RWPE2 (cell line): ENCODE results near the gene STX12.

ENCODE experiments used
- ATAC-seq: fragments of 200-7000 bp; cut with Tn5 transposase; 3 replicates; pipeline ENCODE4 v1.9.1; 2021; ENCODE audit warnings: low read depth
- DNase-seq: peaks from one replicate; pipeline ENCODE4 v3.0.0-alpha.2; 2020; ENCODE audit warnings: low spot score
- H3K27ac ChIP-seq: fragments of 450-650 bp; 2 replicates; pipeline ENCODE4 v1.5.1; 2017; ENCODE audit warnings: mild to moderate bottlenecking; ENCODE audit not compliant: poor library complexity, severe bottlenecking
- H3K27me3 ChIP-seq: fragments of 250-450 bp; sonication (Bioruptor Pico); 2 replicates; pipeline ENCODE4 v1.5.1; 2021; ENCODE audit warnings: mild to moderate bottlenecking, moderate library complexity; ENCODE audit not compliant: insufficient read depth, poor library complexity, severe bottlenecking
- H3K36me3 ChIP-seq: fragments of 250-450 bp; sonication (Bioruptor Pico); 2 replicates; pipeline ENCODE4 v1.5.1; 2020; ENCODE audit warnings: low read depth, mild to moderate bottlenecking, moderate library complexity
- H3K4me1 ChIP-seq: fragments of 250-450 bp; sonication (Bioruptor Pico); 2 replicates; pipeline ENCODE4 v1.5.1; 2021; ENCODE audit warnings: mild to moderate bottlenecking, moderate library complexity; ENCODE audit not compliant: insufficient read depth, poor library complexity, severe bottlenecking
- H3K4me3 ChIP-seq: fragments of 250-450 bp; sonication (Bioruptor Pico); 2 replicates; pipeline ENCODE4 v1.5.1; 2021; ENCODE audit warnings: mild to moderate bottlenecking, moderate library complexity; ENCODE audit not compliant: severe bottlenecking
- H3K9me3 ChIP-seq: fragments of 250-450 bp; sonication (Bioruptor Pico); 2 replicates; pipeline ENCODE4 v1.5.1; 2021; ENCODE audit warnings: mild to moderate bottlenecking, moderate library complexity; ENCODE audit not compliant: severe bottlenecking
- TF ChIP-seq, protein P1 (sequence below): fragments of 450-650 bp; IDR thresholded peaks from one replicate; pipeline ENCODE4 v1.5.1; 2017; ENCODE audit warnings: mild to moderate bottlenecking, moderate library complexity; ENCODE audit not compliant: poor library complexity, severe bottlenecking

The STX12 gene

DNA sequence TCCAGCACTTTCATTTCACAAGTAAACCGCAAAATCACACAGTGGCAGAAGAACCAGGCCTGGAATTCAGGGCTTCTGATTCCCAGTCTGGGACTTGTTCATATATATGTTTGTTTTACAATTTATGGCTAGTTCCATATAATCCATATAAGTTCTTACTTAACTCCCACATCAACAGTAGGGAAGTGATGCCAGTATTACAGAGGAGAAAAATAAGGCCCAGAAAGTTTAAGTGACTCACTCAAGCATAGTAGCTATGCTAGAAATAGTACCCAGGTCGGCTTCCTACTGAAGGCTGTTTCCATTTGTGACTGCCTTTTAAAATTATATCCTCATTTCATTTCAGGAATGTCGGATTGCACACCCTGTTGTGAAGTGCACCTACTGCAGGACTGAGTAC is 45.9 kb upstream of the STX12 start:
- no peak for DNase-seq
- H3K36me3 ChIP-seq: peaks cover 21% of the 10 kb centered on the region
- peak overlapping the region; percentile 83 for H3K4me3 ChIP-seq
- TF ChIP-seq, protein P1, sequence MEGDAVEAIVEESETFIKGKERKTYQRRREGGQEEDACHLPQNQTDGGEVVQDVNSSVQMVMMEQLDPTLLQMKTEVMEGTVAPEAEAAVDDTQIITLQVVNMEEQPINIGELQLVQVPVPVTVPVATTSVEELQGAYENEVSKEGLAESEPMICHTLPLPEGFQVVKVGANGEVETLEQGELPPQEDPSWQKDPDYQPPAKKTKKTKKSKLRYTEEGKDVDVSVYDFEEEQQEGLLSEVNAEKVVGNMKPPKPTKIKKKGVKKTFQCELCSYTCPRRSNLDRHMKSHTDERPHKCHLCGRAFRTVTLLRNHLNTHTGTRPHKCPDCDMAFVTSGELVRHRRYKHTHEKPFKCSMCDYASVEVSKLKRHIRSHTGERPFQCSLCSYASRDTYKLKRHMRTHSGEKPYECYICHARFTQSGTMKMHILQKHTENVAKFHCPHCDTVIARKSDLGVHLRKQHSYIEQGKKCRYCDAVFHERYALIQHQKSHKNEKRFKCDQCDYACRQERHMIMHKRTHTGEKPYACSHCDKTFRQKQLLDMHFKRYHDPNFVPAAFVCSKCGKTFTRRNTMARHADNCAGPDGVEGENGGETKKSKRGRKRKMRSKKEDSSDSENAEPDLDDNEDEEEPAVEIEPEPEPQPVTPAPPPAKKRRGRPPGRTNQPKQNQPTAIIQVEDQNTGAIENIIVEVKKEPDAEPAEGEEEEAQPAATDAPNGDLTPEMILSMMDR: no peak
- no peaks in the 10 kb centered on the region for H3K27me3 ChIP-seq
- H3K27ac ChIP-seq: peak overlapping the region; percentile 30
- no peak for ATAC-seq
- H3K9me3 ChIP-seq: no peaks in the 10 kb centered on the region
- H3K4me1 ChIP-seq: peaks cover 8% of the 10 kb centered on the region

DNA sequence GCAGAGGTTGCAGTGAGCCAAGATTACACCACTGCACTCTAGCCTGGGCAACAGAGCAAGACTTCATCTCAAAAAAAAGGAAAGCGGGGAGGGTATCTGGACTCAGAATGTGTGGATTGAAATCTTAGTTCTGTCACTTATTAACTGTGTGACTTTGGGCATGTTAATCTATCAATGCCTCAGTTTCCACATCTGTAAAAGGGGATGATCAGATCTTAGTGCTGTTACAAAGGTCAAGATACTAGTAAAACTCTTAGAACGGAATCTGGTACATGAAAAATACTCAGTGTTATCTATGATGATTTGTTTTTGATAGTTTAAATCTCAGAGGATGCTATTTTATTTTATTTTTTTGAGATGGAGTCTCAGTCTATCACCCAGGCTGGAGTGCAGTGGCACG is 36.8 kb upstream of the STX12 start:
- Histone ChIP-seq H3K36me3 (peaks cover 52% of the 10 kb centered on the region), H3K27ac (no peak overlapping the region), H3K27me3 (no peaks in the 10 kb centered on the region), H3K9me3 (no peaks in the 10 kb centered on the region), H3K4me3 (no peak overlapping the region), H3K4me1 (no peaks in the 10 kb centered on the region)
- TF ChIP-seq, protein P1: no peak
- no peak for DNase-seq
- no peak for ATAC-seq

DNA sequence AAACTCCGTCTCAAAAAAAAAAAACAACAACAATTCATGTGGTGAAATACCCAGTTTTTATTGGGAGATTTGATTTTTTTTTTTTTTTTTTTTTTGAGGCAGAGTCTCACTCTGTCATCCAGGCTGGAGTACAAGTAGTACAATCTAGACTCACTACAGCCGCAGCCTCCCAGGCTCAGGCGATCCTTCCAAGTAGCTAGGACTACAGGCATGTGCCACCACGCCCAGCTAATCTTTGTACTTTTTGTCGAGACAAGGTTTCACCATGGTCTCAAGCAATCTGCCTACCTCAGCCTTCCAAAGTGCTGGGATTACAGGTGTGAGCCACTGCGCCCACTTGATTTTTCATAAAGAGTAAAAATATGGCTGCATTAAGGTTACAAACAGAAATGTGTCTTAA is 31.9 kb upstream of the STX12 start:
- H3K36me3 ChIP-seq: peaks cover 26% of the 10 kb centered on the region
- H3K4me3 ChIP-seq: no peak overlapping the region
- no peaks in the 10 kb centered on the region for H3K9me3 ChIP-seq
- no peak for ATAC-seq
- H3K27me3 ChIP-seq: no peaks in the 10 kb centered on the region
- no peak overlapping the region for H3K27ac ChIP-seq
- no peaks in the 10 kb centered on the region for H3K4me1 ChIP-seq
- TF ChIP-seq, protein P1: no peak
- no peak for DNase-seq

GRCh38 chr1:27744556-27744955 is 28.5 kb upstream of the STX12 start:
- no peak overlapping the region for H3K27ac ChIP-seq
- no peak for DNase-seq
- ATAC-seq: no peak
- TF ChIP-seq, protein P1: no peak
- H3K9me3 ChIP-seq: no peaks in the 10 kb centered on the region
- no peaks in the 10 kb centered on the region for H3K27me3 ChIP-seq
- no peak overlapping the region for H3K4me3 ChIP-seq
- H3K4me1 ChIP-seq: no peaks in the 10 kb centered on the region
- H3K36me3 ChIP-seq: peaks cover 21% of the 10 kb centered on the region

- Histone ChIP-seq H3K9me3 (no peaks in the 10 kb centered on the region), H3K27me3 (no peaks in the 10 kb centered on the region), H3K36me3 (peaks cover 23% of the 10 kb centered on the region), H3K27ac (no peak overlapping the region), H3K4me1 (no peaks in the 10 kb centered on the region), H3K4me3 (no peak overlapping the region)
- DNase-seq: no peak
- TF ChIP-seq, protein P1: no peak
- no peak for ATAC-seq
Observed at GRCh38 chr1:27745466-27745865, 27.6 kb upstream of the STX12 start.
